A549 (cell line): Measurements from ENCODE around the gene ENTPD8. TPM values are rescaled to one million over a fixed set of nuclear protein-coding genes. Genes with fewer than 3 reads are reported as not detected.
"Not testable (repeated sequence)": the region's sequence is repeated elsewhere in the genome, so short reads cannot be mapped to it uniquely, and the experiment has no call there.

Experiments used
- ATAC-seq, 2 experiments: fragments of 200-7000 bp in 1 of 2; fragments of >200 bp in 1 of 2; cut with Nextera tagmentation in 1 of 2; cut with Tn5 transposase in 1 of 2; 3 replicates each; pipeline versions ENCODE4 v1.8.0 to v1.9.1; 2018 to 2020; ENCODE audit warnings: mild to moderate bottlenecking in 1 of 2, moderate library complexity in 1 of 2
- CTCF ChIA-PET: fragments of 300-600 bp; sonication (Branson Sonifier 250); formaldehyde crosslinking; extraction: SDS; loops from one replicate; lab custom pipeline; 2021; ENCODE audit warnings: antibody characterized with exemption, inconsistent platforms; lab: Yijun Ruan, JAX
- POLR2A ChIA-PET: fragments of 350-600 bp; formaldehyde crosslinking; extraction: SDS; loops from one replicate; lab custom pipeline; 2021; ENCODE audit warnings: antibody characterized with exemption, inconsistent platforms; lab: Yijun Ruan, JAX
- DNase-seq, 2 experiments: peaks; one replicate each; pipeline versions ENCODE4 v3.0.0 to v3.0.0-alpha.2; 2011 to 2016; ENCODE audit warnings: low read depth in 1 of 2, low spot score in 1 of 2
- FAIRE-seq: peaks from 2 replicates; lab custom pipeline; 2011; peaks lifted over from hg19 to GRCh38; lab: Jason Lieb, UNC
- H3K27ac ChIP-seq, 2 experiments: fragments of >200 bp; sonication (Bioruptor Twin); formaldehyde crosslinking; 3 replicates each; pipeline ENCODE4 v1.5.1; 2016 to 2017
- H3K4me1 ChIP-seq: fragments of >200 bp; sonication (Bioruptor Twin); formaldehyde crosslinking; 3 replicates; pipeline ENCODE4 v1.6.1; 2016
- H3K4me2 ChIP-seq: fragments of >200 bp; sonication (Bioruptor Twin); formaldehyde crosslinking; 3 replicates; pipeline ENCODE4 v1.6.1; 2016
- H3K4me3 ChIP-seq: fragments of >200 bp; sonication (Bioruptor Twin); formaldehyde crosslinking; 3 replicates; pipeline ENCODE4 v1.5.1; 2016
- H3K9me3 ChIP-seq: fragments of >200 bp; sonication (Bioruptor Twin); formaldehyde crosslinking; 3 replicates; pipeline ENCODE4 v1.6.1; 2016
- BCL3 ChIP-seq: fragments of >200 bp; sonication (Bioruptor Twin); formaldehyde crosslinking; IDR thresholded peaks from 3 replicates; pipeline ENCODE4 v1.6.1; 2016
- CHD4 ChIP-seq: fragments of 200-600 bp; sonication (generic); IDR thresholded peaks from 2 replicates; pipeline ENCODE4 v1.6.1; 2016; ENCODE audit warnings: antibody characterized with exemption, mild to moderate bottlenecking, borderline replicate concordance
- CTCF ChIP-seq: fragments of >200 bp; sonication (Bioruptor Twin); formaldehyde crosslinking; IDR thresholded peaks from 3 replicates; pipeline ENCODE4 v1.5.1; 2016
- HEYL ChIP-seq: fragments of 250-450 bp; sonication (Bioruptor Pico); IDR thresholded peaks from 2 replicates; pipeline ENCODE4 v1.8.0; 2021; ENCODE audit warnings: mild to moderate bottlenecking, moderate library complexity
- HMGXB4 ChIP-seq: fragments of 250-450 bp; sonication (Bioruptor Pico); IDR thresholded peaks from 2 replicates; pipeline ENCODE4 v1.5.0; 2021; ENCODE audit warnings: mild to moderate bottlenecking, moderate library complexity, borderline replicate concordance
- HOXA7 ChIP-seq: fragments of 250-450 bp; sonication (Bioruptor Pico); IDR thresholded peaks from 2 replicates; pipeline ENCODE4 v1.5.0; 2020; ENCODE audit warnings: mild to moderate bottlenecking, moderate library complexity
- HOXB13 ChIP-seq: fragments of 250-450 bp; sonication (Bioruptor Pico); IDR thresholded peaks from 2 replicates; pipeline ENCODE4 v1.5.0; 2020; ENCODE audit warnings: low read depth, mild to moderate bottlenecking, moderate library complexity
- HOXB5 ChIP-seq: fragments of 250-450 bp; sonication (Bioruptor Pico); IDR thresholded peaks from 2 replicates; pipeline ENCODE4 v1.5.0; 2020; ENCODE audit warnings: mild to moderate bottlenecking, moderate library complexity
- JUN ChIP-seq, 2 experiments: fragments of >200 bp; sonication (Bioruptor Twin); formaldehyde crosslinking; IDR thresholded peaks; 2 replicates in 1 of 2; 3 replicates in 1 of 2; pipeline ENCODE4 v1.6.1; 2016 to 2017
- KDM5A ChIP-seq: fragments of 200-600 bp; sonication (generic); IDR thresholded peaks from 2 replicates; pipeline ENCODE4 v1.6.1; 2016; ENCODE audit warnings: antibody characterized with exemption, mild to moderate bottlenecking
- MAFK ChIP-seq: fragments of 450-650 bp; IDR thresholded peaks from 2 replicates; pipeline ENCODE4 v1.6.1; 2014; ENCODE audit not compliant: partially characterized antibody
- MAZ ChIP-seq: fragments of 150-350 bp; IDR thresholded peaks from 2 replicates; pipeline ENCODE4 v1.6.1; 2014; ENCODE audit warnings: antibody characterized with exemption, low read depth, low read length, borderline replicate concordance
- NPAS2 ChIP-seq: fragments of 250-450 bp; sonication (Bioruptor Pico); IDR thresholded peaks from 2 replicates; pipeline ENCODE4 v1.8.0; 2022; ENCODE audit warnings: mild to moderate bottlenecking, moderate library complexity, borderline replicate concordance
- POLR2A ChIP-seq: IDR thresholded peaks from 2 replicates; pipeline ENCODE4 v1.6.1; 2012; ENCODE audit warnings: mild to moderate bottlenecking, low read length
- POLR2AphosphoS2 ChIP-seq: conservative IDR thresholded peaks from 2 replicates; pipeline ENCODE4 v1.6.1; 2012; ENCODE audit warnings: low read length, improper control_type of control experiment, inconsistent platforms
- RARB ChIP-seq: fragments of 250-450 bp; sonication (Bioruptor Pico); IDR thresholded peaks from 2 replicates; pipeline ENCODE4 v1.8.0; 2021; ENCODE audit warnings: mild to moderate bottlenecking, moderate library complexity
- RNF2 ChIP-seq: fragments of 200-600 bp; sonication (generic); IDR thresholded peaks from 2 replicates; pipeline ENCODE4 v1.6.1; 2016; ENCODE audit warnings: low read depth, mild to moderate bottlenecking, antibody characterized with exemption, moderate library complexity, borderline replicate concordance
- SMC3 ChIP-seq: fragments of >200 bp; sonication (Bioruptor Twin); formaldehyde crosslinking; IDR thresholded peaks from 3 replicates; pipeline ENCODE4 v1.6.1; 2018; ENCODE audit warnings: inconsistent platforms
- TFCP2L1 ChIP-seq: fragments of 250-450 bp; sonication (Bioruptor Pico); IDR thresholded peaks from 2 replicates; pipeline ENCODE4 v1.5.0; 2021; ENCODE audit warnings: mild to moderate bottlenecking
- USF2 ChIP-seq: fragments of 450-650 bp; IDR thresholded peaks from 2 replicates; pipeline ENCODE4 v1.6.1; 2014; ENCODE audit warnings: antibody characterized with exemption
- ZFP36 ChIP-seq: fragments of 450-650 bp; IDR thresholded peaks from 2 replicates; pipeline ENCODE4 v1.6.1; 2014; ENCODE audit warnings: borderline replicate concordance; ENCODE audit not compliant: partially characterized antibody
- ZSCAN20 ChIP-seq: fragments of 250-450 bp; sonication (Bioruptor Pico); IDR thresholded peaks from 2 replicates; pipeline ENCODE4 v1.8.0; 2022; ENCODE audit warnings: mild to moderate bottlenecking, moderate library complexity
- WGBS: methylation state at CpG from one replicate; pipeline ENCODE4 v1.1.6; 2017; ENCODE audit errors: missing lambda C conversion rate; 5-methylcytosine and 5-hydroxymethylcytosine counted together
- polyA plus RNA-seq, 4 experiments: library from polyadenylated mRNA; depleted of rRNA in 3 of 4; stranded (reverse); fragments of >200 nt; fragmentation: RNase III in 1 of 4; extraction: RNeasy Plus Mini Kit Qiagen cat#74134 plus additional on column Dnase treatment in 1 of 4; gene quantifications; 2 replicates in 3 of 4; 3 replicates in 1 of 4; pipeline ENCODE4 v1.2.3, GENCODE V29; 2011 to 2017
- TF ChIP-seq, protein P1 (sequence below): IDR thresholded peaks from 2 replicates; pipeline ENCODE4 v1.6.1; 2012; ENCODE audit warnings: low read depth, borderline replicate concordance

Gene ENTPD8
- polyA plus RNA-seq, 2 of the 4 experiments (the other 2 are of a cell fraction) = 0.18 to 0.36 TPM

DNA sequence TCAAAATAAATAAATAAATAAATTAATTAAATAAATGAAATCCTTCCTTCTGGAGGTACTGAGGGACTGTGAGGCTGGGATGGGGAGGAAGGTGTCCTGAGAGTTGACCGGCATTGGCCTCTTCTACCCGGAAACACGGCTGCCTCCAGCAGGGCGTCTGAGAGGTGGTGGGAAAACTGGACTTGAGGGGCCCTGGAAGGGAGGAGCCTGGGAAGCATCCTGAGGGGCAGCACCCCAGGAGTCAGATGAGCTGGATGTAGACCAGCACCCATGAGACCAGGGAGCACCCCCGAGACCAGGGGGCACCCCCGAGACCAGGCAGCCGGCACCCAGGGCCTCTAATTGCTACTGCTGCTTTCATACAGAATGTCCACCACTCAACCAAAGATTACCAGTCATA is 26.7 kb upstream of the ENTPD8 start:
- H3K4me3 ChIP-seq = no peak overlapping the region
- no peak overlapping the region for H3K27ac ChIP-seq
- ATAC-seq (no peak), FAIRE-seq (no peak), DNase-seq (no peak)
- no peak overlapping the region for H3K4me2 ChIP-seq
- H3K9me3 ChIP-seq = no peaks in the 10 kb centered on the region
- CTCF ChIA-PET = interaction anchor here (0.9 to 1.5 kb wide), 2 partner anchors 38 to 45 kb away, joined by 3 read pairs; partner anchors contain the start of gene EXD3
- WGBS = 98% methylated on average over 4 of the region's 7 CpGs
- TF ChIP-seq NPAS2 (no peak), CTCF (no peak), HOXB5 (CRISPR knock-in tag) (no peak), KDM5A (no peak), MAFK (no peak)
- TF ChIP-seq, all 56 proteins: peak for 0
- H3K4me1 ChIP-seq = no peaks in the 10 kb centered on the region
- POLR2A ChIA-PET = no interaction called here

GRCh38 chr9:137467161-137467581 is 26.0 kb upstream of the ENTPD8 start:
- no CpG with 5 or more reads among the region's 16 CpGs for WGBS
- Histone ChIP-seq H3K27ac (no peak overlapping the region), H3K4me2 (no peak overlapping the region), H3K9me3 (no peaks in the 10 kb centered on the region), H3K4me3 (no peak overlapping the region), H3K4me1 (no peaks in the 10 kb centered on the region)
- no peak for DNase-seq
- ChIA-PET CTCF (interaction anchor here (0.9 to 1.5 kb wide), 2 partner anchors 39 to 44 kb away, joined by 3 read pairs; partner anchors contain the start of gene EXD3), POLR2A (no interaction called here)
- TF ChIP-seq HOXB13 (no peak), TFCP2L1 (CRISPR knock-in tag) (no peak), HEYL (CRISPR knock-in tag) (no peak), SMC3 (no peak), HOXA7 (CRISPR knock-in tag) (no peak), CHD4 (no peak), USF2 (no peak), RARB (no peak), POLR2A (no peak), JUN (IDR thresholded peaks at IDR 0.05) (no peak), ZFP36 (no peak), HMGXB4 (no peak), BCL3 (no peak), NPAS2 (no peak), ZSCAN20 (CRISPR knock-in tag) (no peak), RNF2 (no peak), MAZ (no peak), POLR2AphosphoS2 (no peak)
- TF ChIP-seq, protein P1, sequence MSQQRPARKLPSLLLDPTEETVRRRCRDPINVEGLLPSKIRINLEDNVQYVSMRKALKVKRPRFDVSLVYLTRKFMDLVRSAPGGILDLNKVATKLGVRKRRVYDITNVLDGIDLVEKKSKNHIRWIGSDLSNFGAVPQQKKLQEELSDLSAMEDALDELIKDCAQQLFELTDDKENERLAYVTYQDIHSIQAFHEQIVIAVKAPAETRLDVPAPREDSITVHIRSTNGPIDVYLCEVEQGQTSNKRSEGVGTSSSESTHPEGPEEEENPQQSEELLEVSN = no peak
- no peak for FAIRE-seq
- no peak for ATAC-seq

GRCh38 chr9:137466389-137467085 is 25.4 kb upstream of the ENTPD8 start:
- ATAC-seq, H3K9me3 ChIP-seq, H3K4me3 ChIP-seq, H3K4me2 ChIP-seq, CTCF ChIA-PET, FAIRE-seq, POLR2A ChIA-PET, H3K4me1 ChIP-seq, DNase-seq, H3K27ac ChIP-seq: not testable (repeated sequence)
- 80% methylated on average over 35 of the region's 35 CpGs for WGBS
